ENCODE measurements around the gene B4GALT2.

B4GALT2 gene

GRCh38 chr1:43990271-43991199 is 11.5 kb downstream of the B4GALT2 start:
- no peak for DNase-seq

- no peak for DNase-seq
These were observed 12.1 kb downstream of the B4GALT2 start for GRCh38 chr1:43991200-43991475.

- DNase-seq, result peak; percentile 79
These were observed 12.6 kb downstream of the B4GALT2 start, which contains the start of gene CCDC24 for GRCh38 chr1:43991476-43992231. TSS of gene CCDC24 (plus strand) at chr1:43991599. CDS start at chr1:43991879, 280 bp downstream.

GRCh38 chr1:43992232-43992995 is 13.4 kb downstream of the B4GALT2 start:
- no peak for DNase-seq

GRCh38 chr1:43993206-43993914 is 14.3 kb downstream of the B4GALT2 start:
- no peak for DNase-seq

GRCh38 chr1:43994071-43994470 is 15.1 kb downstream of the B4GALT2 start:
- no peak for DNase-seq

GRCh38 chr1:43994794-43995790 is 16.1 kb downstream of the B4GALT2 start:
- no peak for DNase-seq

- no peak for DNase-seq
These were observed 17.1 kb downstream of the B4GALT2 start for GRCh38 chr1:43995984-43996732.

- no peak for DNase-seq
These were observed 17.7 kb downstream of the B4GALT2 start for GRCh38 chr1:43996733-43997115.

- no peak for DNase-seq
These were observed 18.4 kb downstream of the B4GALT2 start for GRCh38 chr1:43997295-43997999.

GRCh38 chr1:43998000-43998378 is 19.0 kb downstream of the B4GALT2 start:
- no peak for DNase-seq

- no peak for DNase-seq
These were observed 20.4 kb downstream of the B4GALT2 start for GRCh38 chr1:43999455-43999854.

- DNase-seq, result no peak
These were observed 21.2 kb downstream of the B4GALT2 start for GRCh38 chr1:44000122-44000665.

GRCh38 chr1:44002165-44002564 is 23.2 kb downstream of the B4GALT2 start:
- no peak for DNase-seq

- no peak for DNase-seq
These were observed 23.7 kb downstream of the B4GALT2 start for GRCh38 chr1:44002606-44003157.

- DNase-seq, result no peak
These were observed 29.2 kb downstream of the B4GALT2 start for GRCh38 chr1:44008259-44008658.

GRCh38 chr1:44010935-44011471 is 32.0 kb downstream of the B4GALT2 start:
- no peak for DNase-seq

- no peak for DNase-seq
These were observed 33.4 kb downstream of the B4GALT2 start for GRCh38 chr1:44012404-44012803.

All from stimulated activated CD4-positive, alpha-beta T cell treated with anti-CD3 and anti-CD28 coated beads, Interleukin-4, amount 100 ng/mL, for 24 hours (primary cell).